Measurements from ENCODE around the gene CORO2A.

DNA sequence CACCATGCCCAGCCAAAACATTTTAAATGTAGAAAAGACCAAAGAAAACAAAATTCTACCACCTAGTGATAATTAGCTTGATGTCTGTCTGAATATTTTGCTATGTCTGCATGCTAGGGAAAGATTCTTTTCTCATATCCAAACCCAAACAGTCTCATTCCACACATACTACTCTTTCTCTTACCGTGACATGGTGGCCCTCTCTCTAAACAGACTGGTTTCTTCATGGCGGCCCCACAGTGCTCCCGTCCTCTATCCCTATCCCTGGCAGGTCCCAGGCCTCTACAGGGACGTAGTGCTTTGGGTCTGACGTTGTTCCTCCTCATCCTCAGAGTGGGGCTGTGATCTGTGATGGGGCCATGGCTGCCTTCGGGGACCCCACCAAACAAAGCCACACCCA, 8.1 kb downstream of the CORO2A start:
- TF ChIP-seq, protein P1, sequence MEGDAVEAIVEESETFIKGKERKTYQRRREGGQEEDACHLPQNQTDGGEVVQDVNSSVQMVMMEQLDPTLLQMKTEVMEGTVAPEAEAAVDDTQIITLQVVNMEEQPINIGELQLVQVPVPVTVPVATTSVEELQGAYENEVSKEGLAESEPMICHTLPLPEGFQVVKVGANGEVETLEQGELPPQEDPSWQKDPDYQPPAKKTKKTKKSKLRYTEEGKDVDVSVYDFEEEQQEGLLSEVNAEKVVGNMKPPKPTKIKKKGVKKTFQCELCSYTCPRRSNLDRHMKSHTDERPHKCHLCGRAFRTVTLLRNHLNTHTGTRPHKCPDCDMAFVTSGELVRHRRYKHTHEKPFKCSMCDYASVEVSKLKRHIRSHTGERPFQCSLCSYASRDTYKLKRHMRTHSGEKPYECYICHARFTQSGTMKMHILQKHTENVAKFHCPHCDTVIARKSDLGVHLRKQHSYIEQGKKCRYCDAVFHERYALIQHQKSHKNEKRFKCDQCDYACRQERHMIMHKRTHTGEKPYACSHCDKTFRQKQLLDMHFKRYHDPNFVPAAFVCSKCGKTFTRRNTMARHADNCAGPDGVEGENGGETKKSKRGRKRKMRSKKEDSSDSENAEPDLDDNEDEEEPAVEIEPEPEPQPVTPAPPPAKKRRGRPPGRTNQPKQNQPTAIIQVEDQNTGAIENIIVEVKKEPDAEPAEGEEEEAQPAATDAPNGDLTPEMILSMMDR (IDR thresholded peaks at IDR 0.05), result no peak
- TF ChIP-seq POLR2AphosphoS5 (IDR thresholded peaks at IDR 0.05; ENCODE audit: insufficient read depth in 1 of 2, low read depth in 1 of 2), result no peak

Measured in vagina (tissue), 2 donors.